Measurements from ENCODE around the gene CACNA1I.

DNA sequence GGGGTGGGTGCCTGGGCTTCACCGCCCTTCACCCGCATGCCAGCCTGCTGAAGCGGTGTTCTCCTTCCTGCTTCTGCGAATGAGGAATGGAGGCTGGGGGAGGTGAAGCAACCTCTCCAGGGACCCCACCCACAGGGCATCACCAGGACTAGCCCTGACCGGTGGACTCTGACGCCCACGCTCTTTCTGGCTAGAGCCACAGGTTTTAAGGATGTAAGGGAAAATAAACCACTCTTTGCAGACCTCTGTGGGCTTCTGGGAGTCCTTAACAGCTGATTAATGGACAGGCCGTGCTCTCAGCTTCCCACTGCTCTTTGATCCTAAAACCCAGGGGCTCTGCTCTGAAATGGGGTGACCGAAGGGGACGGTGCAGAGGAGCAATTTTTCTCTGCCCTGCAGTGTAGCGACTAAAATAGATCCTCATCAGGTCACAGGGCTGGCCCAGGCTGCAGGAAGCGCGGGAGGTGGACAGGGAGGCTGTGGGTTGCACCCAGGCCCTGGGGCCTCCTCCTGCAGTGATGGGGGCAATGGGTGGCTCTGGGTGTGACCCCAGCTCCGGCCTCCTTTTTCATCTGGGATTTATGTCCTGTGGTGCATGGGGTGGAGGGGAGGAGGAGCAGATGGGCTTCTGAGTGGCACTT is 127.4 kb downstream of the CACNA1I start:
- TF ChIP-seq, protein P1, sequence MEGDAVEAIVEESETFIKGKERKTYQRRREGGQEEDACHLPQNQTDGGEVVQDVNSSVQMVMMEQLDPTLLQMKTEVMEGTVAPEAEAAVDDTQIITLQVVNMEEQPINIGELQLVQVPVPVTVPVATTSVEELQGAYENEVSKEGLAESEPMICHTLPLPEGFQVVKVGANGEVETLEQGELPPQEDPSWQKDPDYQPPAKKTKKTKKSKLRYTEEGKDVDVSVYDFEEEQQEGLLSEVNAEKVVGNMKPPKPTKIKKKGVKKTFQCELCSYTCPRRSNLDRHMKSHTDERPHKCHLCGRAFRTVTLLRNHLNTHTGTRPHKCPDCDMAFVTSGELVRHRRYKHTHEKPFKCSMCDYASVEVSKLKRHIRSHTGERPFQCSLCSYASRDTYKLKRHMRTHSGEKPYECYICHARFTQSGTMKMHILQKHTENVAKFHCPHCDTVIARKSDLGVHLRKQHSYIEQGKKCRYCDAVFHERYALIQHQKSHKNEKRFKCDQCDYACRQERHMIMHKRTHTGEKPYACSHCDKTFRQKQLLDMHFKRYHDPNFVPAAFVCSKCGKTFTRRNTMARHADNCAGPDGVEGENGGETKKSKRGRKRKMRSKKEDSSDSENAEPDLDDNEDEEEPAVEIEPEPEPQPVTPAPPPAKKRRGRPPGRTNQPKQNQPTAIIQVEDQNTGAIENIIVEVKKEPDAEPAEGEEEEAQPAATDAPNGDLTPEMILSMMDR (IDR thresholded peaks at IDR 0.05), result no peak
- no peak for TF ChIP-seq POLR2A (IDR thresholded peaks at IDR 0.05)
